CD4-positive, alpha-beta T cell treated with Interferon gamma for 1 hour (primary cell): ENCODE measurements around the gene CLIC2.

Source experiments
- DNase-seq: peaks from one replicate; pipeline ENCODE4 v3.0.0-alpha.2; 2020

Gene CLIC2

DNA sequence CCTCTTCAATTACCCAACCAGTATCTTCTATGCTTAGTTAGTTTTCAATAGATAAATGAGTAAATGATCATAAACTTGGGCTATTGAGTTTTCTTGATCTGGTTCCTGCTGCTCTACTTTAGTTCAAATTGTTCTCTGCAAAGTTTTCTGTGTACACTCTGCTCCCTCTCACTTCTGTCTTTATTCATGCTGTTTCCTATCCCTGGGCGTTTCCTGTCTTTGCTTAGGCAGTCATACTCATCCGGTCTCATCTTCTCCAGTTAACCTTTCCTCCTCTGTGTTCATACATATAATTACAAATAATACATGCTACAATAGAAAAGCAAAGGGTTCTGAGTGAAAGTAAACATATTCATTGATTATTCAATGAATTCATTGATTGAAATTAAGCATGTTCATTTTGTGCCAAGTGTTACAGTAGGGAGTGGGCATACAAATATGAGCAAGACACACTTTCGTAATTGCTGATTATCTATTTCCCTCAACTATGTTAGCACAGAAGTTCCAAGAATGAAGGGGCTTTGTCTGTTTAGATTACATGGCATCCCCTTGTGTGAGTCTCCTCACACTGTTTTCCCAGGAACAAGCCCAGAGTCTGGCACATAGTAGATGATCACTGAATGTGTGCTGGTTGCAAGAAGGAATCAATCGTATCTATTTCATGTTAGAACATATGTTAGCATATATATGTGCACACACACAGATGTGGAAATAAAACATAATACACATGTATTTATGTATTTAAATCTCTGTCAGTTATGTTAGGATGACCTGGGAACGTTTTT is 71.3 kb downstream of the CLIC2 start:
- DNase-seq, result no peak

DNA sequence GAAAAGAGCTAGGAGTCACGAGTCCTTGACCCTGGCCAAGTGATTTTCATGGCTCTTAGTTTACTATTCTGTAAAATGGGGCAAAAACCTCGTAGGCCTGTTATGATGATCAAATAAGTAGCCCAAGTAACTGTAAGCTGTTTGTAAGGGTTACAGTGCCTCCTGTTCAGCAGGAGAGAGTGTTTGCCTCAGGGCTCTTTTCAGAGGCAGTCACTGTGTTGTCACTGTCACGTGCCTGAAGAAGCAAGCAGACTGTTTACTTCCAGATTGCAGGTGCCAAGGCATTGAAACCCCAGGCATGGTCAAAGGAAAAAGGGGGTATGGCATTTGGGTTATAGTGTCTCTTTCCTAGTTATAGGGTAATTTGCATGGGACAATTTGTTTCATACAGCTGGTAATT is 74.7 kb downstream of the CLIC2 start:
- no peak for DNase-seq

DNA sequence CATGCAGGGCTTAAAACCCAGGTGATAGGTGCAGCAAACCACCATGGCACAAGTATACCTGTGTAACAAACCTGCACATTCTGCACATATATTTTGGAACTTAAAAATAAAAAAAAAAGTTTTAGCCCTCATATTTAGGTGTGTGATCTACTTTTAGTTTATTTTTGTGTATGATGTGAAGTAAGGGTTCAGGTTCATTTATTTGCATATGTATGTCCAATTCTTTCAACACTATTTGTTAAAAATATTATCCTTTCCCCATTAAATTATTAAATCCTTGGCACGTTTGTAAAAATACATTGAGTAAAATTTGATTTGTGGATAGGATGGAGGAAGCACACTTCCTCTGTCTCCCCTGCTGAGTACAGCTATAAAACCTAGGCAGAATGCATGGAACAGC is 83.0 kb downstream of the CLIC2 start:
- DNase-seq, result no peak

DNA sequence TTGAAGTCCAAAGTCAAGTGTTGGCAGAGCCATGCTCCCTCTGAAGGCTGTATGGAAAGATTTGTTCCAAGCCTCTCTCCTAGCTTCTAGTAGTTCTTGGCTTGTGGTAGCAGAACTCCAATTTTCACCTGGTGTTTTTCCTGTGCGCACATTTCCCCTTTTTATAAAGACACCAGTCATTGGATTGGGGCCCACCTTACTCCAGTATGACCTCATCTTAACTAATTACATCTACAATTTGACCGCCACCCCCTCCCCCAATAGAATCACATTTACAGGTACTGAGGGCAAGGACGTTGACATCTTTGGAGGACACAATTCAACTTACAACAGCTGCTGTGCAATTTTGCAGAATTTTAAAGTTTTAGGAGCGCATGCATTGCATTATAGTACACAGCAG is 86.9 kb downstream of the CLIC2 start:
- DNase-seq, result no peak

DNA sequence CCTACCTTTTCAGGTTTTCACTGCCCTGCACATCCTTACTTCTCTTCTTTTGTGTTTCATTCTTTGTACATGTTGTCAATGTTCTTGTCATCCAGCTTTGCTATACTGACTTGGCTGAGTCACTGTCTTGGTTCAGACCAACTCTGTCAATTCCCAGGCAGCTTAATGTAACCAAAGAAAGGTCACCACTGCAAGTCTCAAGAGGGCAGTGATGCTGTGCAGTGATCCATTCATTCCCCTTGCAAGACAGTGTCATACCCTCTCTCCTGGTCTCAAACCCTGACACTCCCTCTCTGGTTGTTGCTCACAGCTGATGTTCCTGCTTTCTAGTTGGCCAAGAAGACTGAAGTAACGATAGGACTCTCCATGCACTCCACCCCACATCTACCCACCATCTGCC is 87.7 kb downstream of the CLIC2 start:
- DNase-seq, result no peak

DNA sequence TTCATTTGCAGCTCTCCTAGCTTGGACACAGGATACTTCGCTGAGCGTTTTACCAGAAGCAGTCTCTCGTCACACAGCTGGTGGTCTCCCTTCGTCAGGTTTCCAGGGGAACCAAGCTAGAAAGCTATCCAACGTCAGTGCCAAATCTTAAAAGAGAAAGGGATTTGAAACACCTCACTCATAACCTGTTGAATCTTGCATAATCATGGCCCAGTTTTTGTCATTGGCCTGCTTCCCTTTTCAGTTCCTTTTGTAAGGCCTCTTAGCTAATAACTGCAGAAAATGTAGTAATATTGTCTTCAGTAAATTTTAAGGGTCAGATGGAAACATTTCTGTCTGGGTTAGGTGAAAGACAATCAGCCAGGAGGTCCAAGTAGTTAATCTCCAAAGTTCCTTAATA is 92.1 kb downstream of the CLIC2 start:
- no peak for DNase-seq

DNA sequence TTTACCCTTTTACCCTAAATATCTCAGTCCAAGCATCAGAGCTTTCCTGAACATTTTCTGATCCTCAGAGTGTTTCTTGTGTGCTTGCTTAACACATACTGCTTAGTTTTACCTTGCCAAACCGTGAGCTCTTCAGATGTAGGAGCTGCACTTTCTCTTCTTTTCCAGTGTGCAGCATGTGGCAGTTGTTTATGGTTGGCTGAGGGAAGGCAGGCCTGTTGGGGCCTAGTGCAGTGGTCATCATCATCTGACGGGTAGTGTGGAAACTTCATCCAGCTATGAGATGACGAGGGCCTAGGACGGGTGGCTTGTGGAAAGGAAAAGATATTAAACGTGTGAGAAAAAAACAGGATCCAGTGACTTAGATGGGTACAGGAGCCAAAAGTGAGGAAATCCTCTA is 96.7 kb downstream of the CLIC2 start:
- no peak for DNase-seq

DNA sequence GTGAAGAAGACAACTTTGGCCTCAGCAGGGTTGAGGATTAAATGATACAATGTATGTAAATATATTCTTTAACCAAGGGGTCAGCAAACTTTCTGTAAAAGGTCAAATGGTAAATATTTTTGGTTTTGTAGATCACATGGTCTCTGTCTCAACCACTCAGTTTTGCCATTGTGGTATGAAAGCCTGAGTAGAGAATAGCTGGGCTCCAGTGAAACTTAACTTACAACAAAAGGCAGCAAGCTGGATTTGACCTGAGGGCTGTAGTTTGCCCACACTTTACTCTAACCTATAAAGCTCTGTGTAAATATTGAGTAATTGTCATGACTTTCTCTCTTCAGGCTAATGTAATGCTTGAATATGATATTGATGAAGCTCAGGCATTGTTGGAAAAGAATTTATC is 98.5 kb downstream of the CLIC2 start:
- no peak for DNase-seq

DNA sequence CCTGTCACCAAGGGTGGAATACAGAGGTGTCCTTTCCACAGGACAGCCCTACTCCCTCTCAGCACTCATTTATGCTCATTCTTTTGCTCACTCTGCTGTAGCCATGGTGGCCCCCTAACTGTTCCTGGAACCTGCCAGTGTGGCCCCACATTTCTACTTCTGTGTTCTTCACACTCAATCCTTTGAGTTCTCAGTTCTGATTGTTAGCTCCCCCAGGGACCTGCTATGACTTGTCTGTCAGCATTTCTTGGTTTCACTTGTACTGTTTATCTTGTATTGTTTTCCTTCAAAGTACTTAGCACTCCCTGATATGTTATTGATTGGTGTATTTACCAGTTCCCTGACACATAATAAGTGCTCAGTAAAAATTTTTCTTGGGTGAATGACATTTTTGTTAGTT is 103.3 kb downstream of the CLIC2 start:
- DNase-seq, result no peak
